Measurements from ENCODE around the gene GAA.
"Not testable (repeated sequence)": the region's sequence is repeated elsewhere in the genome, so short reads cannot be mapped to it uniquely, and the experiment has no call there.

Gene GAA

GRCh38 chr17:80083136-80083661 lies 18.2 kb upstream of the GAA start:
- DNase-seq (ENCODE audit: low spot score) = no peak

- DNase-seq (ENCODE audit: low spot score) = no peak
These were observed 16.6 kb upstream of the GAA start for GRCh38 chr17:80084773-80085172.

GRCh38 chr17:80086081-80086480 lies 15.3 kb upstream of the GAA start:
- DNase-seq (ENCODE audit: low spot score) = no peak

- DNase-seq (ENCODE audit: low spot score) = no peak
These were observed 14.8 kb upstream of the GAA start for GRCh38 chr17:80086616-80087015.

GRCh38 chr17:80087346-80088265 lies 13.8 kb upstream of the GAA start:
- no peak for DNase-seq (ENCODE audit: low spot score)

- DNase-seq (ENCODE audit: low spot score) = no peak
These were observed 11.6 kb upstream of the GAA start for GRCh38 chr17:80089762-80090161.

GRCh38 chr17:80090164-80090563 lies 11.2 kb upstream of the GAA start:
- DNase-seq (ENCODE audit: low spot score) = not testable (repeated sequence)

- DNase-seq (ENCODE audit: low spot score) = no peak
These were observed 10.0 kb upstream of the GAA start for GRCh38 chr17:80091376-80091775.

GRCh38 chr17:80092959-80093358 lies 8.4 kb upstream of the GAA start:
- no peak for DNase-seq (ENCODE audit: low spot score)

GRCh38 chr17:80095038-80095843 lies 6.1 kb upstream of the GAA start:
- DNase-seq (ENCODE audit: low spot score) = no peak

- DNase-seq (ENCODE audit: low spot score) = no peak
These were observed 5.4 kb upstream of the GAA start for GRCh38 chr17:80095844-80096475.

GRCh38 chr17:80096561-80097021 lies 4.8 kb upstream of the GAA start:
- no peak for DNase-seq (ENCODE audit: low spot score)

GRCh38 chr17:80097127-80097621 lies 4.2 kb upstream of the GAA start:
- no peak for DNase-seq (ENCODE audit: low spot score)

GRCh38 chr17:80097844-80098691 lies 3.3 kb upstream of the GAA start:
- DNase-seq (ENCODE audit: low spot score) = no peak

- DNase-seq (ENCODE audit: low spot score) = no peak
These were observed 1.9 kb upstream of the GAA start for GRCh38 chr17:80099291-80100034.

- no peak for DNase-seq (ENCODE audit: low spot score)
These were observed 1.4 kb upstream of the GAA start for GRCh38 chr17:80100035-80100323.

GRCh38 chr17:80101946-80102663 lies 724 bp downstream of the GAA start:
- peak; percentile 5 for DNase-seq (ENCODE audit: low spot score)

GRCh38 chr17:80102664-80103448 lies 1.5 kb downstream of the GAA start:
- no peak for DNase-seq (ENCODE audit: low spot score)

- DNase-seq (ENCODE audit: low spot score) = no peak
These were observed 2.2 kb downstream of the GAA start for GRCh38 chr17:80103449-80104085.
